GM19438 (cell line): ENCODE results near the gene CAPS.
A peak's percentile ranks its signal among the peaks of the same experiment; 100 is the strongest.

ENCODE experiments used
- ATAC-seq: cut with Tn5 transposase; IDR thresholded peaks from one replicate; pipeline ENCODE4 v1.9.1; 2021; ENCODE audit warnings: low read depth; ENCODE audit not compliant: unreplicated experiment

Gene CAPS

GRCh38 chr19:5891938-5892771 lies 21.9 kb upstream of the CAPS start:
- no peak for ATAC-seq

- no peak for ATAC-seq
These were observed 21.2 kb upstream of the CAPS start for GRCh38 chr19:5892772-5893275.

GRCh38 chr19:5893296-5893903 lies 20.7 kb upstream of the CAPS start:
- ATAC-seq, result no peak

- no peak for ATAC-seq
These were observed 19.9 kb upstream of the CAPS start for GRCh38 chr19:5893907-5894703.

GRCh38 chr19:5894704-5895349 lies 19.2 kb upstream of the CAPS start:
- ATAC-seq, result no peak

GRCh38 chr19:5895409-5895808 lies 18.6 kb upstream of the CAPS start:
- ATAC-seq, result no peak

- no peak for ATAC-seq
These were observed 18.2 kb upstream of the CAPS start for GRCh38 chr19:5895890-5896289.

- no peak for ATAC-seq
These were observed 17.5 kb upstream of the CAPS start for GRCh38 chr19:5896365-5897076.

GRCh38 chr19:5897189-5897969 lies 16.7 kb upstream of the CAPS start:
- no peak for ATAC-seq

GRCh38 chr19:5899728-5900526 lies 14.1 kb upstream of the CAPS start:
- ATAC-seq, result no peak

- ATAC-seq, result no peak
These were observed 13.1 kb upstream of the CAPS start for GRCh38 chr19:5900976-5901375.

- no peak for ATAC-seq
These were observed 10.9 kb upstream of the CAPS start for GRCh38 chr19:5903056-5903623.

- ATAC-seq, result peak; percentile 40
These were observed 10.3 kb upstream of the CAPS start, which contains the start of gene NDUFA11 for GRCh38 chr19:5903624-5904351. Gene NDUFA11 (minus strand): TSS chr19:5903790. CDS start chr19:5903708, 82 bp downstream.

- peak; percentile 81 for ATAC-seq
These were observed 9.5 kb upstream of the CAPS start, which contains the start of gene VMAC for GRCh38 chr19:5904352-5905113. Gene VMAC (plus strand): TSS chr19:5904872. CDS start chr19:5904891, 19 bp downstream.

- no peak for ATAC-seq
These were observed 8.8 kb upstream of the CAPS start for GRCh38 chr19:5905114-5905778.

- no peak for ATAC-seq
These were observed 6.8 kb upstream of the CAPS start for GRCh38 chr19:5907241-5907640.
